Measurements from ENCODE around the gene MSI2.

MSI2 gene

GRCh38 chr17:57651996-57652395, 395.7 kb downstream of the MSI2 start:
- no peak for DNase-seq

GRCh38 chr17:57652811-57653210, 396.5 kb downstream of the MSI2 start:
- no peak for DNase-seq

GRCh38 chr17:57653279-57653678, 397.0 kb downstream of the MSI2 start:
- DNase-seq = no peak

GRCh38 chr17:57654040-57654775, 397.9 kb downstream of the MSI2 start:
- DNase-seq = no peak

GRCh38 chr17:57655553-57655952, 399.2 kb downstream of the MSI2 start:
- DNase-seq = no peak

GRCh38 chr17:57657211-57657610, 400.9 kb downstream of the MSI2 start:
- no peak for DNase-seq

- no peak for DNase-seq
Observed at GRCh38 chr17:57662041-57662440, 405.7 kb downstream of the MSI2 start.

- DNase-seq = peak; percentile 96 to 97
Observed at GRCh38 chr17:57662644-57663308, 406.5 kb downstream of the MSI2 start.

- no peak for DNase-seq
Observed at GRCh38 chr17:57663326-57664070, 407.2 kb downstream of the MSI2 start.

GRCh38 chr17:57665128-57665527, 408.8 kb downstream of the MSI2 start:
- DNase-seq = no peak

- no peak for DNase-seq
Observed at GRCh38 chr17:57665696-57666095, 409.4 kb downstream of the MSI2 start.

- DNase-seq = no peak
Observed at GRCh38 chr17:57666201-57666870, 410.0 kb downstream of the MSI2 start.

- no peak for DNase-seq
Observed at GRCh38 chr17:57666946-57667345, 410.6 kb downstream of the MSI2 start.

GRCh38 chr17:57667461-57667923, 411.2 kb downstream of the MSI2 start:
- DNase-seq = no peak

- DNase-seq = no peak
Observed at GRCh38 chr17:57668332-57668731, 412.0 kb downstream of the MSI2 start.

- DNase-seq = no peak
Observed at GRCh38 chr17:57669671-57670529, 413.6 kb downstream of the MSI2 start.

- DNase-seq = no peak
Observed at GRCh38 chr17:57670769-57671569, 414.6 kb downstream of the MSI2 start.

GRCh38 chr17:57671667-57672632, 415.6 kb downstream of the MSI2 start:
- peak; percentile 53 to 77 for DNase-seq

- no peak for DNase-seq
Observed at GRCh38 chr17:57672971-57673370, 416.6 kb downstream of the MSI2 start.

GRCh38 chr17:57674894-57675293, 418.6 kb downstream of the MSI2 start:
- DNase-seq = no peak

Data from inflammatory macrophage (primary cell).